ENCODE measurements around the gene TNFAIP8. TPM values are rescaled to one million over a fixed set of nuclear protein-coding genes. Genes with fewer than 3 reads are reported as not detected.

TNFAIP8 gene
- total RNA-seq, 1 experiment from 2014 or later = 8.0 TPM

DNA sequence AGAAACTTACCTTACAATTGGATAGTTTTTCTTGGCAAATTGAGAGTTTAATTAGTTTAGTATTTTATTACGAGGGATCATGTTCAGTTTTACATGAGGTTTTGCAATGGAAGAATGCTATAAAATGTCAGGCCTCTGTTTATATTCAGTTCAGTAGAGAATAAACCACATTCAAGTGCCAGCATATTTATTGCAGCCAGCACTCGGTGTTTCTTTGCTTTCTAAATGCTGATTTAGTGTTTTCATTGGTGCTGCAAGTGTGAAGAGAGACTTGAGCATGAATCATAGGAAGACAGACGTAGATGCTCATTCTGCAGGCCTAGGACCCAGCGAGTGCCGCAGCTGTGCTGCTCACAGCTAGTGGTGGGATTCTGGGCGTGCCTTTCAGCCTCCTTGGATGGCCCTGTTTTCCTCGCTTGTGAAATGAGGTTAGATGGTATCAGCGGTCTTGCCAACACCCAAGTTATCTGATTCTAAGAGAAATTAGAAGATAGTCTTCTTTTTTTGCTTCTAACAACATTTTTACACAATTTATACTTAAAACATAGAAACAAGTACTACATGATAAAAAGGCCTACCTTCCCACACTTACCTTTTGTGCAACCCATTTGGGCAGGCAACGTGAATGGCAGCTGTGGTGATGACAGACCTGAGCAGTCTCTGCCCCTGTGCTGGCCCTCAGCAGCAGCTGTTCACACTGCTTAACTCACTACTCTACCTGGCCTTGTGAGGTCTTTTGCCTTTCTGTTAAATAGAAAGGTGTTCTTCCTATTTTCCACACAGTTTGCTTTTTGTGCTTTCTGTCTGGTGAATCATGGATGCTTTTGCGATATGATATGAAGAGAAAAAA is 26.8 kb upstream of the TNFAIP8 start:
- BruUV-seq (replicated peaks) = no TSS peak
- Histone ChIP-seq H3K4me1 (ENCODE audit: control insufficient read depth, insufficient read depth, low read length) (peaks cover 12% of the 10 kb centered on the region), H3K4me3 (ENCODE audit: low read depth in 2 of 2, low read length in 2 of 2) (no peak overlapping the region), H3K9me3 (ENCODE audit: control insufficient read depth, insufficient read depth, low read depth, low read length) (no peaks in the 10 kb centered on the region), H3K27ac (ENCODE audit: low read length) (no peak overlapping the region), H3K36me3 (ENCODE audit: control insufficient read depth, insufficient read depth, low read length) (no peaks in the 10 kb centered on the region), H3K27me3 (ENCODE audit: control insufficient read depth, insufficient read depth, low read length) (no peaks in the 10 kb centered on the region)
- DNase-seq (ENCODE audit: low read depth, low spot score) = no peak
- intact Hi-C loops (cut with micrococcal nuclease; ENCODE audit: unreplicated experiment) = no loop called here
- TF ChIP-seq, protein P1, sequence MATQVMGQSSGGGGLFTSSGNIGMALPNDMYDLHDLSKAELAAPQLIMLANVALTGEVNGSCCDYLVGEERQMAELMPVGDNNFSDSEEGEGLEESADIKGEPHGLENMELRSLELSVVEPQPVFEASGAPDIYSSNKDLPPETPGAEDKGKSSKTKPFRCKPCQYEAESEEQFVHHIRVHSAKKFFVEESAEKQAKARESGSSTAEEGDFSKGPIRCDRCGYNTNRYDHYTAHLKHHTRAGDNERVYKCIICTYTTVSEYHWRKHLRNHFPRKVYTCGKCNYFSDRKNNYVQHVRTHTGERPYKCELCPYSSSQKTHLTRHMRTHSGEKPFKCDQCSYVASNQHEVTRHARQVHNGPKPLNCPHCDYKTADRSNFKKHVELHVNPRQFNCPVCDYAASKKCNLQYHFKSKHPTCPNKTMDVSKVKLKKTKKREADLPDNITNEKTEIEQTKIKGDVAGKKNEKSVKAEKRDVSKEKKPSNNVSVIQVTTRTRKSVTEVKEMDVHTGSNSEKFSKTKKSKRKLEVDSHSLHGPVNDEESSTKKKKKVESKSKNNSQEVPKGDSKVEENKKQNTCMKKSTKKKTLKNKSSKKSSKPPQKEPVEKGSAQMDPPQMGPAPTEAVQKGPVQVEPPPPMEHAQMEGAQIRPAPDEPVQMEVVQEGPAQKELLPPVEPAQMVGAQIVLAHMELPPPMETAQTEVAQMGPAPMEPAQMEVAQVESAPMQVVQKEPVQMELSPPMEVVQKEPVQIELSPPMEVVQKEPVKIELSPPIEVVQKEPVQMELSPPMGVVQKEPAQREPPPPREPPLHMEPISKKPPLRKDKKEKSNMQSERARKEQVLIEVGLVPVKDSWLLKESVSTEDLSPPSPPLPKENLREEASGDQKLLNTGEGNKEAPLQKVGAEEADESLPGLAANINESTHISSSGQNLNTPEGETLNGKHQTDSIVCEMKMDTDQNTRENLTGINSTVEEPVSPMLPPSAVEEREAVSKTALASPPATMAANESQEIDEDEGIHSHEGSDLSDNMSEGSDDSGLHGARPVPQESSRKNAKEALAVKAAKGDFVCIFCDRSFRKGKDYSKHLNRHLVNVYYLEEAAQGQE (IDR thresholded peaks at IDR 0.05; ENCODE audit: insufficient read depth in 1 of 2, low read depth in 2 of 2, low read length in 1 of 2) = no peak
- TF ChIP-seq SIN3A (IDR thresholded peaks at IDR 0.05; ENCODE audit: borderline replicate concordance, insufficient read depth, low read depth, low read length) (no peak), POLR2AphosphoS5 (IDR thresholded peaks at IDR 0.05; ENCODE audit: low read depth, low read length) (no peak)
- TF ChIP-seq, protein P2, sequence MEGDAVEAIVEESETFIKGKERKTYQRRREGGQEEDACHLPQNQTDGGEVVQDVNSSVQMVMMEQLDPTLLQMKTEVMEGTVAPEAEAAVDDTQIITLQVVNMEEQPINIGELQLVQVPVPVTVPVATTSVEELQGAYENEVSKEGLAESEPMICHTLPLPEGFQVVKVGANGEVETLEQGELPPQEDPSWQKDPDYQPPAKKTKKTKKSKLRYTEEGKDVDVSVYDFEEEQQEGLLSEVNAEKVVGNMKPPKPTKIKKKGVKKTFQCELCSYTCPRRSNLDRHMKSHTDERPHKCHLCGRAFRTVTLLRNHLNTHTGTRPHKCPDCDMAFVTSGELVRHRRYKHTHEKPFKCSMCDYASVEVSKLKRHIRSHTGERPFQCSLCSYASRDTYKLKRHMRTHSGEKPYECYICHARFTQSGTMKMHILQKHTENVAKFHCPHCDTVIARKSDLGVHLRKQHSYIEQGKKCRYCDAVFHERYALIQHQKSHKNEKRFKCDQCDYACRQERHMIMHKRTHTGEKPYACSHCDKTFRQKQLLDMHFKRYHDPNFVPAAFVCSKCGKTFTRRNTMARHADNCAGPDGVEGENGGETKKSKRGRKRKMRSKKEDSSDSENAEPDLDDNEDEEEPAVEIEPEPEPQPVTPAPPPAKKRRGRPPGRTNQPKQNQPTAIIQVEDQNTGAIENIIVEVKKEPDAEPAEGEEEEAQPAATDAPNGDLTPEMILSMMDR (IDR thresholded peaks at IDR 0.05) = no peak
- ATAC-seq = no peak
- CTCF ChIA-PET = no interaction called here
- in situ Hi-C loops (cut with HindIII; ENCODE audit: low pct_unique_long_range_greater_than_20kb, low sequenced_read_pairs) = no loop called here
- POLR2A ChIA-PET = no interaction called here

DNA sequence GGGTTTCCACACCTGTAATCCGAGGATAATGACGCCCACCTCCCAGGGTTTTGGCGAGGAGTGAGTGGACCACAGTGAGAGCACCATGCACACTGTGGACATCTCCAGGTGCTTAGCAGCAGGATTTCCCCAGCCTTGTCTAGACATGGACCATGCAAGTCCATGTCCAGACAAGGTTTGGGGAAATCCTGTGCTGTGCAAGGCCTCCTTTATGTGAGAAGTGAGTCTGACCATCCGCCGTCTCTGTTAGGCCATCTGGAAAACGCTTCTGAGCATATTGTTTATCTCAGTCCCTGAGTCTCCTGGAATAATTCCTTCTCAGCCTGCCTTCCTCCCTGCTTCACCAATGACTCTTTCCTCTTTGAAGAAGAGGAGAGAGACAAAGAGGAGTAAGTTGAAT is 26.2 kb upstream of the TNFAIP8 start:
- Histone ChIP-seq H3K27me3 (ENCODE audit: control insufficient read depth, insufficient read depth, low read length) (no peaks in the 10 kb centered on the region), H3K4me1 (ENCODE audit: control insufficient read depth, insufficient read depth, low read length) (peaks cover 5% of the 10 kb centered on the region), H3K4me3 (ENCODE audit: low read depth in 2 of 2, low read length in 2 of 2) (no peak overlapping the region), H3K9me3 (ENCODE audit: control insufficient read depth, insufficient read depth, low read depth, low read length) (no peaks in the 10 kb centered on the region), H3K27ac (ENCODE audit: low read length) (no peak overlapping the region), H3K36me3 (ENCODE audit: control insufficient read depth, insufficient read depth, low read length) (no peaks in the 10 kb centered on the region)
- in situ Hi-C loops (cut with HindIII; ENCODE audit: low pct_unique_long_range_greater_than_20kb, low sequenced_read_pairs) = no loop called here
- ATAC-seq (no peak), DNase-seq (ENCODE audit: low read depth, low spot score) (no peak)
- CTCF ChIA-PET = no interaction called here
- BruUV-seq (replicated peaks) = no TSS peak
- POLR2A ChIA-PET = no interaction called here
- intact Hi-C loops (cut with micrococcal nuclease; ENCODE audit: unreplicated experiment) = loop anchor here (10.0 kb wide), 1 partner anchor 305 kb away; no protein-coding TSS in a partner anchor
- TF ChIP-seq SIN3A (IDR thresholded peaks at IDR 0.05; ENCODE audit: borderline replicate concordance, insufficient read depth, low read depth, low read length) = no peak
- no peak for TF ChIP-seq POLR2AphosphoS5 (IDR thresholded peaks at IDR 0.05; ENCODE audit: low read depth, low read length)
- TF ChIP-seq, protein P1 (IDR thresholded peaks at IDR 0.05; ENCODE audit: insufficient read depth in 1 of 2, low read depth in 2 of 2, low read length in 1 of 2) = no peak
- no peak for TF ChIP-seq TCF7L2 (IDR thresholded peaks at IDR 0.05; ENCODE audit: low read depth, low read length)
- TF ChIP-seq, protein P2 (IDR thresholded peaks at IDR 0.05) = no peak
